ENCODE results near the gene UNC5CL. TPM values are rescaled to one million over a fixed set of nuclear protein-coding genes. Genes with fewer than 3 reads are reported as not detected.
A peak's percentile ranks its signal among the peaks of the same experiment; 100 is the strongest.

Gene UNC5CL
- total RNA-seq, 1 donor from 2014 or later, result 0.25 TPM

GRCh38 chr6:41071501-41071922 is 32.5 kb upstream of the UNC5CL start:
- Mint-ChIP-seq H3K36me3 (ENCODE audit: low read depth) (peaks cover 2% of the 10 kb centered on the region), H3K9me3 (ENCODE audit: low read depth) (no peaks in the 10 kb centered on the region), H3K4me1 (ENCODE audit: low read depth) (peaks cover 45% of the 10 kb centered on the region), H3K27ac (ENCODE audit: unreplicated experiment) (peak overlapping the region; percentile 99), H3K4me3 (ENCODE audit: unreplicated experiment) (peak overlapping the region; percentile 88), H3K27me3 (ENCODE audit: low read depth) (no peaks in the 10 kb centered on the region)
- DNase-seq (ENCODE audit: low spot score), result no peak
- TF ChIP-seq CTCF (IDR thresholded peaks at IDR 0.05), result peak; percentile 45

GRCh38 chr6:41066867-41067304 is 27.9 kb upstream of the UNC5CL start:
- no peaks in the 10 kb centered on the region for H3K27me3 Mint-ChIP-seq (ENCODE audit: low read depth)
- no peak overlapping the region for H3K27ac Mint-ChIP-seq (ENCODE audit: unreplicated experiment)
- H3K4me3 Mint-ChIP-seq (ENCODE audit: unreplicated experiment), result no peak overlapping the region
- peaks cover 2% of the 10 kb centered on the region for H3K36me3 Mint-ChIP-seq (ENCODE audit: low read depth)
- no peak for DNase-seq (ENCODE audit: low spot score)
- H3K4me1 Mint-ChIP-seq (ENCODE audit: low read depth), result peaks cover 20% of the 10 kb centered on the region
- peak; percentile 96 for TF ChIP-seq CTCF (IDR thresholded peaks at IDR 0.05)
- no peaks in the 10 kb centered on the region for H3K9me3 Mint-ChIP-seq (ENCODE audit: low read depth)

- H3K36me3 Mint-ChIP-seq (ENCODE audit: low read depth), result peaks cover 2% of the 10 kb centered on the region
- TF ChIP-seq CTCF (IDR thresholded peaks at IDR 0.05), result no peak
- no peak for DNase-seq (ENCODE audit: low spot score)
- no peaks in the 10 kb centered on the region for H3K9me3 Mint-ChIP-seq (ENCODE audit: low read depth)
- H3K27me3 Mint-ChIP-seq (ENCODE audit: low read depth), result no peaks in the 10 kb centered on the region
- H3K4me1 Mint-ChIP-seq (ENCODE audit: low read depth), result peaks cover 9% of the 10 kb centered on the region
- H3K4me3 Mint-ChIP-seq (ENCODE audit: unreplicated experiment), result no peak overlapping the region
- H3K27ac Mint-ChIP-seq (ENCODE audit: unreplicated experiment), result no peak overlapping the region
Observed at GRCh38 chr6:41065550-41066026, 26.6 kb upstream of the UNC5CL start.

GRCh38 chr6:41064841-41065240 is 25.8 kb upstream of the UNC5CL start:
- Mint-ChIP-seq H3K4me1 (ENCODE audit: low read depth) (peaks cover 11% of the 10 kb centered on the region), H3K27ac (ENCODE audit: unreplicated experiment) (no peak overlapping the region), H3K9me3 (ENCODE audit: low read depth) (no peaks in the 10 kb centered on the region), H3K4me3 (ENCODE audit: unreplicated experiment) (no peak overlapping the region), H3K36me3 (ENCODE audit: low read depth) (peaks cover 2% of the 10 kb centered on the region), H3K27me3 (ENCODE audit: low read depth) (no peaks in the 10 kb centered on the region)
- DNase-seq (ENCODE audit: low spot score), result no peak
- TF ChIP-seq CTCF (IDR thresholded peaks at IDR 0.05), result no peak

- Mint-ChIP-seq H3K9me3 (ENCODE audit: low read depth) (no peaks in the 10 kb centered on the region), H3K27me3 (ENCODE audit: low read depth) (no peaks in the 10 kb centered on the region), H3K27ac (ENCODE audit: unreplicated experiment) (no peak overlapping the region), H3K36me3 (ENCODE audit: low read depth) (peaks cover 2% of the 10 kb centered on the region), H3K4me3 (ENCODE audit: unreplicated experiment) (no peak overlapping the region), H3K4me1 (ENCODE audit: low read depth) (peaks cover 19% of the 10 kb centered on the region)
- no peak for DNase-seq (ENCODE audit: low spot score)
- no peak for TF ChIP-seq CTCF (IDR thresholded peaks at IDR 0.05)
Observed at GRCh38 chr6:41063884-41064285, 24.9 kb upstream of the UNC5CL start.
